GM19023 (cell line): ENCODE data around the gene REXO1.

Experiments used
- ATAC-seq: cut with Tn5 transposase; IDR thresholded peaks from one replicate; pipeline ENCODE4 v1.9.1; 2021; ENCODE audit warnings: mild to moderate bottlenecking, moderate library complexity; ENCODE audit not compliant: unreplicated experiment

Gene REXO1

GRCh38 chr19:1851654-1852580 is 3.6 kb upstream of the REXO1 start:
- no peak for ATAC-seq

- no peak for ATAC-seq
Observed at GRCh38 chr19:1850809-1851653, 2.7 kb upstream of the REXO1 start.

GRCh38 chr19:1849886-1850398 is 1.7 kb upstream of the REXO1 start:
- ATAC-seq = no peak

- no peak for ATAC-seq
Observed at GRCh38 chr19:1849132-1849474, 820 bp upstream of the REXO1 start.

GRCh38 chr19:1847684-1848398 is 442 bp downstream of the REXO1 start:
- peak; percentile 23 for ATAC-seq

GRCh38 chr19:1847348-1847683 is 967 bp downstream of the REXO1 start:
- ATAC-seq = no peak

GRCh38 chr19:1846517-1847204 is 1.6 kb downstream of the REXO1 start:
- ATAC-seq = no peak

- ATAC-seq = no peak
Observed at GRCh38 chr19:1845642-1846041, 2.6 kb downstream of the REXO1 start.

GRCh38 chr19:1845125-1845515 is 3.2 kb downstream of the REXO1 start:
- ATAC-seq = no peak

- ATAC-seq = no peak
Observed at GRCh38 chr19:1844513-1845124, 3.7 kb downstream of the REXO1 start.

GRCh38 chr19:1843646-1844394 is 4.5 kb downstream of the REXO1 start:
- no peak for ATAC-seq

- ATAC-seq = no peak
Observed at GRCh38 chr19:1843116-1843515, 5.2 kb downstream of the REXO1 start.

- no peak for ATAC-seq
Observed at GRCh38 chr19:1841209-1841924, 6.9 kb downstream of the REXO1 start.

GRCh38 chr19:1840541-1841115 is 7.7 kb downstream of the REXO1 start:
- ATAC-seq = no peak

GRCh38 chr19:1839658-1840540 is 8.4 kb downstream of the REXO1 start:
- ATAC-seq = no peak

GRCh38 chr19:1837625-1838105 is 10.6 kb downstream of the REXO1 start:
- ATAC-seq = no peak

- no peak for ATAC-seq
Observed at GRCh38 chr19:1837222-1837565, 11.1 kb downstream of the REXO1 start.
